GM12878 (cell line): ENCODE measurements around the gene NODAL. TPM values are rescaled to one million over a fixed set of nuclear protein-coding genes. Genes with fewer than 3 reads are reported as not detected.

ENCODE experiments used
- ATAC-seq: fragments of 200-7000 bp; cut with Tn5 transposase; 3 replicates; pipeline ENCODE4 v1.9.1; 2020; ENCODE audit warnings: mild to moderate bottlenecking, moderate library complexity
- BruUV-seq: library from RNA; stranded (reverse); fragments of 400-500 nt; replicated peaks from 2 replicates; lab custom pipeline; 2021; lab: Mats Ljungman, UMichigan
- CTCF ChIA-PET: fragments of 300-600 bp; sonication (Branson Sonifier 250); formaldehyde crosslinking; extraction: SDS; loops from one replicate; lab custom pipeline; 2021; ENCODE audit warnings: inconsistent platforms; lab: Yijun Ruan, JAX
- POLR2A ChIA-PET: fragments of 350-600 bp; formaldehyde crosslinking; extraction: SDS; loops from one replicate; lab custom pipeline; 2021; ENCODE audit warnings: inconsistent platforms; lab: Charles Lee
- RAD21 ChIA-PET: fragments of 300-600 bp; sonication (Branson Sonifier 250); formaldehyde crosslinking; loops from one replicate; lab custom pipeline; 2023; ENCODE audit warnings: antibody characterized with exemption; ENCODE audit not compliant: unreplicated experiment; lab: Charles Lee
- SMC1A ChIA-PET: fragments of 300-600 bp; sonication (Branson Sonifier 250); formaldehyde crosslinking; loops from one replicate; lab custom pipeline; 2023; ENCODE audit not compliant: unreplicated experiment, uncharacterized antibody; lab: Charles Lee
- DNase-seq: peaks from one replicate; pipeline ENCODE4 v3.0.0-alpha.2; 2011; ENCODE audit warnings: low read depth, low spot score
- FAIRE-seq: peaks from 3 replicates; lab custom pipeline; 2011; peaks lifted over from hg19 to GRCh38; lab: Jason Lieb, UNC
- H2AFZ ChIP-seq: 2 replicates; pipeline ENCODE4 v1.6.0; 2011; ENCODE audit warnings: low read depth, low read length, control low read depth; ENCODE audit not compliant: control insufficient read depth
- H3K27ac ChIP-seq: 2 replicates; pipeline ENCODE4 v1.5.1; 2011; ENCODE audit warnings: control low read depth; ENCODE audit not compliant: control insufficient read depth, insufficient read depth
- H3K27me3 ChIP-seq, 2 experiments: replicated peaks in 1 of 2; 2 replicates each; pipeline versions ENCODE4 v1.6.0 to v1.6.1; 2011; ENCODE audit warnings: low read length in 1 of 2; ENCODE audit not compliant: control insufficient read depth in 2 of 2, insufficient read depth in 2 of 2
- H3K36me3 ChIP-seq, 2 experiments: 2 replicates each; pipeline ENCODE4 v1.5.1; 2011; ENCODE audit warnings: low read length in 1 of 2; ENCODE audit not compliant: control insufficient read depth in 2 of 2, insufficient read depth in 2 of 2
- H3K4me1 ChIP-seq: 2 replicates; pipeline ENCODE4 v1.6.1; 2011; ENCODE audit warnings: mild to moderate bottlenecking, low read length, moderate library complexity, mixed read lengths; ENCODE audit not compliant: control insufficient read depth, insufficient read depth
- H3K4me2 ChIP-seq: 2 replicates; pipeline ENCODE4 v1.6.0; 2011; ENCODE audit warnings: control low read depth; ENCODE audit not compliant: control insufficient read depth, insufficient read depth
- H3K4me3 ChIP-seq: fragments of 200-600 bp; sonication (generic); 2 replicates; pipeline ENCODE4 v1.5.1; 2016
- H3K79me2 ChIP-seq: 2 replicates; pipeline ENCODE4 v1.6.0; 2011; ENCODE audit warnings: low read length; ENCODE audit not compliant: control insufficient read depth, insufficient read depth
- H3K9ac ChIP-seq: 2 replicates; pipeline ENCODE4 v1.8.0; 2011; ENCODE audit warnings: low read length, control low read depth, mixed read lengths; ENCODE audit not compliant: control insufficient read depth, insufficient read depth
- H3K9me3 ChIP-seq: replicated peaks from 3 replicates; pipeline ENCODE4 v1.5.1; 2011; ENCODE audit warnings: mild to moderate bottlenecking, low read length; ENCODE audit not compliant: control insufficient read depth, insufficient read depth
- H4K20me1 ChIP-seq: 2 replicates; pipeline ENCODE4 v1.6.0; 2011; ENCODE audit not compliant: control insufficient read depth, insufficient read depth
- BHLHE40 ChIP-seq, 2 experiments: fragments of 450-650 bp in 1 of 2; IDR thresholded peaks; 2 replicates each; pipeline ENCODE4 v1.6.1; 2011 to 2017; ENCODE audit warnings: low read depth in 2 of 2, borderline replicate concordance in 1 of 2, improper control_type of control experiment in 1 of 2, low read length in 1 of 2, mild to moderate bottlenecking in 1 of 2
- ETV6 ChIP-seq, 2 experiments: fragments of 450-650 bp in 1 of 2; IDR thresholded peaks in 1 of 2; conservative IDR thresholded peaks in 1 of 2; 2 replicates each; pipeline ENCODE4 v1.6.1; 2014; ENCODE audit warnings: antibody characterized with exemption in 1 of 2, borderline replicate concordance in 1 of 2, low read depth in 1 of 2, mild to moderate bottlenecking in 1 of 2, moderate library complexity in 1 of 2
- IKZF2 ChIP-seq, 2 experiments: fragments of 450-650 bp; IDR thresholded peaks; 2 replicates each; pipeline ENCODE4 v1.6.1; 2017; ENCODE audit warnings: mild to moderate bottlenecking in 2 of 2, moderate library complexity in 2 of 2
- PBX3 ChIP-seq: IDR thresholded peaks from 2 replicates; pipeline ENCODE4 v1.6.1; 2011; ENCODE audit warnings: mild to moderate bottlenecking, low read depth, low read length, moderate library complexity; ENCODE audit not compliant: insufficient replicate concordance
- SMC3 ChIP-seq: IDR thresholded peaks from 2 replicates; pipeline ENCODE4 v1.6.1; 2011; ENCODE audit warnings: low read length, improper control_type of control experiment, borderline replicate concordance
- ZNF622 ChIP-seq: fragments of 450-650 bp; IDR thresholded peaks from 2 replicates; pipeline ENCODE4 v1.6.1; 2017; ENCODE audit warnings: mild to moderate bottlenecking, inconsistent platforms
- WGBS: methylation state at CpG from one replicate; pipeline ENCODE4 v1.1.6; 2016; ENCODE audit warnings: low lambda C conversion rate; ENCODE audit not compliant: insufficient replicate concordance, insufficient coverage; ENCODE audit errors: missing lambda C conversion rate; 5-methylcytosine and 5-hydroxymethylcytosine counted together
- in situ Hi-C: fragments of 300-500 bp; cut with MboI; formaldehyde crosslinking; loops from 9 replicates; pipeline ENCODE4 v1.14.3; 2018; ENCODE audit warnings: mixed read lengths
- intact Hi-C: fragments of 100-400 bp; cut with micrococcal nuclease; formaldehyde crosslinking; loops from one replicate; pipeline ENCODE4 v1.14.2; 2022; ENCODE audit not compliant: unreplicated experiment
- polyA plus RNA-seq, 11 experiments: library from polyadenylated mRNA; depleted of rRNA in 4 of 11; unstranded in 6 of 11; stranded (reverse) in 5 of 11; fragments of >200 nt; fragmentation: Nextera tagmentation in 4 of 11; fragmentation: Illumina TruSeq in 1 of 11; extraction: Ambion mirVana in 4 of 11; extraction: Trizol in 1 of 11; gene quantifications; 1 replicate in 1 of 11; 2 replicates in 10 of 11; pipeline versions ENCODE4 v1.2.1 to v1.2.3, GENCODE V29; 2011 to 2016; ENCODE audit warnings: inconsistent platforms in 2 of 11, missing spikeins in 2 of 11, low read depth in 1 of 11
- total RNA-seq, 4 experiments: library from RNA; depleted of rRNA in 3 of 4; stranded (reverse); fragments of >200 nt in 3 of 4; fragmentation: Illumina TruSeq in 1 of 4; extraction: Trizol in 1 of 4; gene quantifications; 2 replicates each; pipeline versions ENCODE4 v1.2.1 to v1.2.3, GENCODE V29; 2013 to 2021

NODAL gene
- total and polyA plus RNA-seq, 10 of the 15 experiments (the other 5 are each of a cell fraction or from before 2014, with no cell fraction given): not detected

GRCh38 chr10:70456164-70456563, 14.7 kb upstream of the NODAL start:
- FAIRE-seq: no peak
- TF ChIP-seq BHLHE40 (IDR thresholded peaks at IDR 0.05; ENCODE audit: borderline replicate concordance in 1 of 2, low read depth in 2 of 2, low read length in 1 of 2): no peak
- no peak for TF ChIP-seq IKZF2 (IDR thresholded peaks at IDR 0.05)
- TF ChIP-seq PBX3: no peak
- no peak for TF ChIP-seq ZNF622
- no peak for TF ChIP-seq SMC3
- TF ChIP-seq ETV6 (conservative IDR thresholded peaks at IDR 0.05 in 1 of 2, IDR thresholded peaks at IDR 0.05 in 1 of 2; ENCODE audit: borderline replicate concordance in 1 of 2, low read depth in 1 of 2): no peak
- WGBS: 30% methylated on average over 8 of the region's 8 CpGs
- DNase-seq: no peak
- Histone ChIP-seq H3K4me2 (no peak overlapping the region), H2AFZ (no peak overlapping the region), H3K27ac (no peak overlapping the region), H3K79me2 (no peaks in the 10 kb centered on the region), H3K4me1 (no peaks in the 10 kb centered on the region), H3K9me3 (no peaks in the 10 kb centered on the region), H3K27me3 (peaks cover 3 to 5% of the 10 kb centered on the region in 2 experiments; a peak in 3 of 4 replicates), H4K20me1 (no peaks in the 10 kb centered on the region), H3K36me3 (no peaks in the 10 kb centered on the region), H3K4me3 (no peak overlapping the region), H3K9ac (no peak overlapping the region)
- CTCF ChIA-PET: interaction anchor here (0.7 to 1.0 kb wide), 2 partner anchors 11 to 43 kb away, joined by 3 to 4 read pairs; no protein-coding TSS in a partner anchor
- in situ Hi-C loops: no loop called here
- ATAC-seq: no peak
- BruUV-seq: no TSS peak
- SMC1A ChIA-PET: no interaction called here
- RAD21 ChIA-PET: interaction anchor here (0.6 kb wide), 1 partner anchor 136 kb away, joined by 3 read pairs; no protein-coding TSS in a partner anchor
- POLR2A ChIA-PET: interaction anchor here (0.6 kb wide), 1 partner anchor 321 kb away, joined by 5 read pairs; no protein-coding TSS in a partner anchor
- intact Hi-C loops: no loop called here
